PC-9 (cell line): ENCODE results near the gene UBE3C.

Experiments
- CTCF ChIP-seq: fragments of 200-600 bp; sonication (generic); conservative IDR thresholded peaks from 2 replicates; pipeline ENCODE4 v1.6.1; 2017; ENCODE audit warnings: mixed run types, antibody characterized with exemption, mild to moderate bottlenecking, moderate library complexity
- EZH2 ChIP-seq: fragments of 200-600 bp; sonication (generic); IDR thresholded peaks from 2 replicates; pipeline ENCODE4 v1.8.0; 2017; ENCODE audit warnings: antibody characterized with exemption, low read depth

GRCh38 chr7:157238087-157238486, 99.4 kb downstream of the UBE3C start:
- TF ChIP-seq CTCF: peak; percentile 46; the same call in 1 of the 2 replicates
- TF ChIP-seq EZH2: no peak
